ENCODE results near the gene PHLPP1. TPM values are rescaled to one million over a fixed set of nuclear protein-coding genes. Genes with fewer than 3 reads are reported as not detected.
"Not testable (repeated sequence)": the region's sequence is repeated elsewhere in the genome, so short reads cannot be mapped to it uniquely, and the experiment has no call there.

Gene PHLPP1
- total and polyA plus RNA-seq, 9 donors = 6.3 to 11.3 (median 9.8) TPM

GRCh38 chr18:62799977-62800376 lies 84.6 kb downstream of the PHLPP1 start:
- no peak overlapping the region for H3K4me3 ChIP-seq (ENCODE audit: low read length)
- H3K36me3 ChIP-seq (ENCODE audit: control insufficient read depth, insufficient read depth, low read length) = no peaks in the 10 kb centered on the region
- no peaks in the 10 kb centered on the region for H3K9me3 ChIP-seq (replicated peaks; ENCODE audit: control insufficient read depth, low read depth, low read length)
- no peaks in the 10 kb centered on the region for H3K27me3 ChIP-seq (ENCODE audit: control insufficient read depth, insufficient read depth, low read length)
- H3K27ac ChIP-seq (ENCODE audit: low read length) = no peak overlapping the region
- no peaks in the 10 kb centered on the region for H3K4me1 ChIP-seq (ENCODE audit: control insufficient read depth, insufficient read depth, low read length)
- DNase-seq = no peak
- 58% methylated on average over 4 of the region's 6 CpGs for WGBS (ENCODE audit: insufficient coverage)

- WGBS (ENCODE audit: insufficient coverage) = 63% methylated on average over 2 of the region's 3 CpGs
- Histone ChIP-seq H3K36me3 (ENCODE audit: control insufficient read depth, insufficient read depth, low read length) (no peaks in the 10 kb centered on the region), H3K27me3 (ENCODE audit: control insufficient read depth, insufficient read depth, low read length) (no peaks in the 10 kb centered on the region), H3K4me3 (ENCODE audit: low read length) (no peak overlapping the region), H3K9me3 (replicated peaks; ENCODE audit: control insufficient read depth, low read depth, low read length) (no peaks in the 10 kb centered on the region), H3K27ac (ENCODE audit: low read length) (no peak overlapping the region), H3K4me1 (ENCODE audit: control insufficient read depth, insufficient read depth, low read length) (no peaks in the 10 kb centered on the region)
- peak; percentile 15 for DNase-seq
Observed at GRCh38 chr18:62802523-62802922, 87.2 kb downstream of the PHLPP1 start.

GRCh38 chr18:62807396-62807795 lies 92.1 kb downstream of the PHLPP1 start:
- no peak for DNase-seq
- Histone ChIP-seq H3K4me3 (ENCODE audit: low read length) (no peak overlapping the region), H3K9me3 (replicated peaks; ENCODE audit: control insufficient read depth, low read depth, low read length) (no peaks in the 10 kb centered on the region), H3K27me3 (ENCODE audit: control insufficient read depth, insufficient read depth, low read length) (no peaks in the 10 kb centered on the region), H3K36me3 (ENCODE audit: control insufficient read depth, insufficient read depth, low read length) (no peaks in the 10 kb centered on the region), H3K4me1 (ENCODE audit: control insufficient read depth, insufficient read depth, low read length) (no peaks in the 10 kb centered on the region), H3K27ac (ENCODE audit: low read length) (no peak overlapping the region)
- WGBS (ENCODE audit: insufficient coverage) = no CpG with 5 or more reads among the region's 2 CpGs

- no peaks in the 10 kb centered on the region for H3K9me3 ChIP-seq (replicated peaks; ENCODE audit: control insufficient read depth, low read depth, low read length)
- H3K4me3 ChIP-seq (ENCODE audit: low read length) = no peak overlapping the region
- no peaks in the 10 kb centered on the region for H3K36me3 ChIP-seq (ENCODE audit: control insufficient read depth, insufficient read depth, low read length)
- DNase-seq = no peak
- H3K27ac ChIP-seq (ENCODE audit: low read length) = no peak overlapping the region
- no peaks in the 10 kb centered on the region for H3K4me1 ChIP-seq (ENCODE audit: control insufficient read depth, insufficient read depth, low read length)
- no CpG with 5 or more reads among the region's 1 CpG for WGBS (ENCODE audit: insufficient coverage)
- no peaks in the 10 kb centered on the region for H3K27me3 ChIP-seq (ENCODE audit: control insufficient read depth, insufficient read depth, low read length)
Observed at GRCh38 chr18:62808123-62808522, 92.8 kb downstream of the PHLPP1 start.

- H3K36me3 ChIP-seq (ENCODE audit: control insufficient read depth, insufficient read depth, low read length); H3K27ac ChIP-seq (ENCODE audit: low read length); H3K27me3 ChIP-seq (ENCODE audit: control insufficient read depth, insufficient read depth, low read length); H3K9me3 ChIP-seq (replicated peaks; ENCODE audit: control insufficient read depth, low read depth, low read length); DNase-seq; H3K4me1 ChIP-seq (ENCODE audit: control insufficient read depth, insufficient read depth, low read length); H3K4me3 ChIP-seq (ENCODE audit: low read length): not testable (repeated sequence)
- 100% methylated on average over 2 of the region's 8 CpGs for WGBS (ENCODE audit: insufficient coverage)
Observed at GRCh38 chr18:62809445-62809844, 94.1 kb downstream of the PHLPP1 start.

- Histone ChIP-seq H3K36me3 (ENCODE audit: control insufficient read depth, insufficient read depth, low read length) (no peaks in the 10 kb centered on the region), H3K27ac (ENCODE audit: low read length) (no peak overlapping the region), H3K27me3 (ENCODE audit: control insufficient read depth, insufficient read depth, low read length) (no peaks in the 10 kb centered on the region), H3K4me3 (ENCODE audit: low read length) (no peak overlapping the region), H3K9me3 (replicated peaks; ENCODE audit: control insufficient read depth, low read depth, low read length) (no peaks in the 10 kb centered on the region), H3K4me1 (ENCODE audit: control insufficient read depth, insufficient read depth, low read length) (peaks cover 1% of the 10 kb centered on the region)
- no CpG with 5 or more reads among the region's 1 CpG for WGBS (ENCODE audit: insufficient coverage)
- DNase-seq = no peak
Observed at GRCh38 chr18:62809900-62810299, 94.6 kb downstream of the PHLPP1 start.

- H3K4me3 ChIP-seq (ENCODE audit: low read length) = no peak overlapping the region
- no peaks in the 10 kb centered on the region for H3K9me3 ChIP-seq (replicated peaks; ENCODE audit: control insufficient read depth, low read depth, low read length)
- H3K36me3 ChIP-seq (ENCODE audit: control insufficient read depth, insufficient read depth, low read length) = no peaks in the 10 kb centered on the region
Observed at GRCh38 chr18:62810682-62811081, 95.3 kb downstream of the PHLPP1 start.

GRCh38 chr18:62811674-62812073 lies 96.3 kb downstream of the PHLPP1 start:
- Histone ChIP-seq H3K27ac (ENCODE audit: low read length) (no peak overlapping the region), H3K4me1 (ENCODE audit: control insufficient read depth, insufficient read depth, low read length) (peaks cover 6% of the 10 kb centered on the region), H3K4me3 (ENCODE audit: low read length) (no peak overlapping the region), H3K27me3 (ENCODE audit: control insufficient read depth, insufficient read depth, low read length) (no peaks in the 10 kb centered on the region), H3K36me3 (ENCODE audit: control insufficient read depth, insufficient read depth, low read length) (no peaks in the 10 kb centered on the region), H3K9me3 (replicated peaks; ENCODE audit: control insufficient read depth, low read depth, low read length) (no peaks in the 10 kb centered on the region)
- no peak for DNase-seq

More at GRCh38 chr18:62810682-62811081, 95.3 kb downstream of the PHLPP1 start:
- Histone ChIP-seq H3K27ac (ENCODE audit: low read length) (no peak overlapping the region), H3K27me3 (ENCODE audit: control insufficient read depth, insufficient read depth, low read length) (no peaks in the 10 kb centered on the region), H3K4me1 (ENCODE audit: control insufficient read depth, insufficient read depth, low read length) (peaks cover 6% of the 10 kb centered on the region)
- no CpG with 5 or more reads among the region's 4 CpGs for WGBS (ENCODE audit: insufficient coverage)
- DNase-seq = no peak

GRCh38 chr18:62812242-62812641 lies 96.9 kb downstream of the PHLPP1 start:
- Histone ChIP-seq H3K36me3 (ENCODE audit: control insufficient read depth, insufficient read depth, low read length) (no peaks in the 10 kb centered on the region), H3K27me3 (ENCODE audit: control insufficient read depth, insufficient read depth, low read length) (no peaks in the 10 kb centered on the region), H3K27ac (ENCODE audit: low read length) (no peak overlapping the region), H3K4me1 (ENCODE audit: control insufficient read depth, insufficient read depth, low read length) (peaks cover 6% of the 10 kb centered on the region), H3K4me3 (ENCODE audit: low read length) (no peak overlapping the region), H3K9me3 (replicated peaks; ENCODE audit: control insufficient read depth, low read depth, low read length) (no peaks in the 10 kb centered on the region)
- no peak for DNase-seq
- no CpG with 5 or more reads among the region's 3 CpGs for WGBS (ENCODE audit: insufficient coverage)

GRCh38 chr18:62812876-62813275 lies 97.5 kb downstream of the PHLPP1 start:
- Histone ChIP-seq H3K36me3 (ENCODE audit: control insufficient read depth, insufficient read depth, low read length) (no peaks in the 10 kb centered on the region), H3K27ac (ENCODE audit: low read length) (no peak overlapping the region), H3K4me3 (ENCODE audit: low read length) (no peak overlapping the region), H3K9me3 (replicated peaks; ENCODE audit: control insufficient read depth, low read depth, low read length) (no peaks in the 10 kb centered on the region), H3K4me1 (ENCODE audit: control insufficient read depth, insufficient read depth, low read length) (peaks cover 6% of the 10 kb centered on the region), H3K27me3 (ENCODE audit: control insufficient read depth, insufficient read depth, low read length) (no peaks in the 10 kb centered on the region)
- no peak for DNase-seq

- Histone ChIP-seq H3K4me1 (ENCODE audit: control insufficient read depth, insufficient read depth, low read length) (peaks cover 6% of the 10 kb centered on the region), H3K27me3 (ENCODE audit: control insufficient read depth, insufficient read depth, low read length) (no peaks in the 10 kb centered on the region), H3K4me3 (ENCODE audit: low read length) (no peak overlapping the region), H3K27ac (ENCODE audit: low read length) (no peak overlapping the region), H3K9me3 (replicated peaks; ENCODE audit: control insufficient read depth, low read depth, low read length) (no peaks in the 10 kb centered on the region), H3K36me3 (ENCODE audit: control insufficient read depth, insufficient read depth, low read length) (no peaks in the 10 kb centered on the region)
- no CpG with 5 or more reads among the region's 2 CpGs for WGBS (ENCODE audit: insufficient coverage)
- peak; percentile 42 for DNase-seq
Observed at GRCh38 chr18:62814132-62814759, 98.9 kb downstream of the PHLPP1 start.
